ENCODE results near the gene NUDT13. TPM values are rescaled to one million over a fixed set of nuclear protein-coding genes. Genes with fewer than 3 reads are reported as not detected.

Gene NUDT13
- 1.9 TPM for polyA plus RNA-seq (2013, experiment 1 of 4)
- polyA plus RNA-seq (2013, experiment 2 of 4) = 1.9 TPM
- 1.2 TPM for polyA plus RNA-seq (2013, experiment 3 of 4)
- 1.4 TPM for polyA plus RNA-seq (2013, experiment 4 of 4)

GRCh38 chr10:73110345-73110849 is at the start of gene NUDT13:
TSS of gene NUDT13 (plus strand) at chr10:73110455. CDS start at chr10:73114366, 3,911 bp downstream.
- no peaks in the 10 kb centered on the region for H3K36me3 ChIP-seq (ENCODE audit: control insufficient read depth, insufficient read depth, low read length)
- H3K9me3 ChIP-seq (ENCODE audit: control insufficient read depth, low read length) = no peaks in the 10 kb centered on the region
- H3K27me3 ChIP-seq (ENCODE audit: control insufficient read depth, insufficient read depth, low read length, poor library complexity, severe bottlenecking) = no peaks in the 10 kb centered on the region
- no peaks in the 10 kb centered on the region for H3K4me1 ChIP-seq (ENCODE audit: control insufficient read depth, insufficient read depth, low read length)
- H3K4me3 ChIP-seq (ENCODE audit: insufficient read depth, low read depth, low read length) = peak within 1 kb of the TSS; percentile 30
- 32 to 36% methylated on average over 5 of the region's 5 CpGs for WGBS, 2 experiments
- no peak within 1 kb of the TSS for H3K27ac ChIP-seq (ENCODE audit: insufficient read depth, low read depth, low read length, poor library complexity, severe bottlenecking)

GRCh38 chr10:73060738-73061635 is 49.3 kb upstream of the NUDT13 start:
- Histone ChIP-seq H3K36me3 (ENCODE audit: control insufficient read depth, insufficient read depth, low read length) (peaks cover 6% of the 10 kb centered on the region), H3K4me1 (ENCODE audit: control insufficient read depth, insufficient read depth, low read length) (no peaks in the 10 kb centered on the region), H3K9me3 (ENCODE audit: control insufficient read depth, low read length) (no peaks in the 10 kb centered on the region), H3K27me3 (ENCODE audit: control insufficient read depth, insufficient read depth, low read length, poor library complexity, severe bottlenecking) (no peaks in the 10 kb centered on the region), H3K4me3 (ENCODE audit: insufficient read depth, low read depth, low read length) (no peak overlapping the region), H3K27ac (ENCODE audit: insufficient read depth, low read depth, low read length, poor library complexity, severe bottlenecking) (no peak overlapping the region)
- WGBS, 2 experiments = 47 to 49% methylated on average over 5 of the region's 5 CpGs

GRCh38 chr10:73061743-73062142 is 48.5 kb upstream of the NUDT13 start:
- no peaks in the 10 kb centered on the region for H3K9me3 ChIP-seq (ENCODE audit: control insufficient read depth, low read length)
- H3K27me3 ChIP-seq (ENCODE audit: control insufficient read depth, insufficient read depth, low read length, poor library complexity, severe bottlenecking) = no peaks in the 10 kb centered on the region
- no peaks in the 10 kb centered on the region for H3K4me1 ChIP-seq (ENCODE audit: control insufficient read depth, insufficient read depth, low read length)
- peaks cover 6% of the 10 kb centered on the region for H3K36me3 ChIP-seq (ENCODE audit: control insufficient read depth, insufficient read depth, low read length)
- H3K4me3 ChIP-seq (ENCODE audit: insufficient read depth, low read depth, low read length) = no peak overlapping the region
- no peak overlapping the region for H3K27ac ChIP-seq (ENCODE audit: insufficient read depth, low read depth, low read length, poor library complexity, severe bottlenecking)
- 82 to 95% methylated on average over 1 of the region's 1 CpG for WGBS, 2 experiments

GRCh38 chr10:73065441-73065840 is 44.8 kb upstream of the NUDT13 start:
- Histone ChIP-seq H3K27ac (ENCODE audit: insufficient read depth, low read depth, low read length, poor library complexity, severe bottlenecking) (no peak overlapping the region), H3K36me3 (ENCODE audit: control insufficient read depth, insufficient read depth, low read length) (peaks cover 6% of the 10 kb centered on the region), H3K4me3 (ENCODE audit: insufficient read depth, low read depth, low read length) (no peak overlapping the region), H3K9me3 (ENCODE audit: control insufficient read depth, low read length) (no peaks in the 10 kb centered on the region), H3K4me1 (ENCODE audit: control insufficient read depth, insufficient read depth, low read length) (no peaks in the 10 kb centered on the region), H3K27me3 (ENCODE audit: control insufficient read depth, insufficient read depth, low read length, poor library complexity, severe bottlenecking) (no peaks in the 10 kb centered on the region)
- WGBS, 2 experiments = 100% methylated on average over 1 of the region's 1 CpG

- Histone ChIP-seq H3K9me3 (ENCODE audit: control insufficient read depth, low read length) (no peaks in the 10 kb centered on the region), H3K27me3 (ENCODE audit: control insufficient read depth, insufficient read depth, low read length, poor library complexity, severe bottlenecking) (no peaks in the 10 kb centered on the region), H3K36me3 (ENCODE audit: control insufficient read depth, insufficient read depth, low read length) (no peaks in the 10 kb centered on the region), H3K27ac (ENCODE audit: insufficient read depth, low read depth, low read length, poor library complexity, severe bottlenecking) (no peak overlapping the region), H3K4me1 (ENCODE audit: control insufficient read depth, insufficient read depth, low read length) (no peaks in the 10 kb centered on the region), H3K4me3 (ENCODE audit: insufficient read depth, low read depth, low read length) (no peak overlapping the region)
These were observed 36.6 kb upstream of the NUDT13 start for GRCh38 chr10:73073627-73074026.

GRCh38 chr10:73075829-73076228 is 34.4 kb upstream of the NUDT13 start:
- Histone ChIP-seq H3K36me3 (ENCODE audit: control insufficient read depth, insufficient read depth, low read length) (no peaks in the 10 kb centered on the region), H3K27ac (ENCODE audit: insufficient read depth, low read depth, low read length, poor library complexity, severe bottlenecking) (no peak overlapping the region), H3K27me3 (ENCODE audit: control insufficient read depth, insufficient read depth, low read length, poor library complexity, severe bottlenecking) (no peaks in the 10 kb centered on the region), H3K9me3 (ENCODE audit: control insufficient read depth, low read length) (no peaks in the 10 kb centered on the region), H3K4me3 (ENCODE audit: insufficient read depth, low read depth, low read length) (no peak overlapping the region), H3K4me1 (ENCODE audit: control insufficient read depth, insufficient read depth, low read length) (no peaks in the 10 kb centered on the region)
- 100% methylated on average over 2 of the region's 3 CpGs; no CpG with 5 or more reads in 1 of the 2 experiments for WGBS, 2 experiments

GRCh38 chr10:73076360-73077183 is 33.7 kb upstream of the NUDT13 start:
- no peaks in the 10 kb centered on the region for H3K36me3 ChIP-seq (ENCODE audit: control insufficient read depth, insufficient read depth, low read length)
- no peaks in the 10 kb centered on the region for H3K27me3 ChIP-seq (ENCODE audit: control insufficient read depth, insufficient read depth, low read length, poor library complexity, severe bottlenecking)
- H3K4me1 ChIP-seq (ENCODE audit: control insufficient read depth, insufficient read depth, low read length) = no peaks in the 10 kb centered on the region
- H3K4me3 ChIP-seq (ENCODE audit: insufficient read depth, low read depth, low read length) = no peak overlapping the region
- H3K9me3 ChIP-seq (ENCODE audit: control insufficient read depth, low read length) = no peaks in the 10 kb centered on the region
- 85 to 90% methylated on average over 5 to 6 of the region's 6 CpGs for WGBS, 2 experiments
- no peak overlapping the region for H3K27ac ChIP-seq (ENCODE audit: insufficient read depth, low read depth, low read length, poor library complexity, severe bottlenecking)

GRCh38 chr10:73079779-73080541 is 30.3 kb upstream of the NUDT13 start:
- no peak overlapping the region for H3K27ac ChIP-seq (ENCODE audit: insufficient read depth, low read depth, low read length, poor library complexity, severe bottlenecking)
- no peaks in the 10 kb centered on the region for H3K9me3 ChIP-seq (ENCODE audit: control insufficient read depth, low read length)
- WGBS, 2 experiments = 90 to 96% methylated on average over 3 of the region's 3 CpGs
- H3K27me3 ChIP-seq (ENCODE audit: control insufficient read depth, insufficient read depth, low read length, poor library complexity, severe bottlenecking) = no peaks in the 10 kb centered on the region
- H3K36me3 ChIP-seq (ENCODE audit: control insufficient read depth, insufficient read depth, low read length) = no peaks in the 10 kb centered on the region
- no peak overlapping the region for H3K4me3 ChIP-seq (ENCODE audit: insufficient read depth, low read depth, low read length)
- H3K4me1 ChIP-seq (ENCODE audit: control insufficient read depth, insufficient read depth, low read length) = no peaks in the 10 kb centered on the region

GRCh38 chr10:73083221-73083620 is 27.0 kb upstream of the NUDT13 start:
- Histone ChIP-seq H3K9me3 (ENCODE audit: control insufficient read depth, low read length) (no peaks in the 10 kb centered on the region), H3K4me3 (ENCODE audit: insufficient read depth, low read depth, low read length) (no peak overlapping the region), H3K4me1 (ENCODE audit: control insufficient read depth, insufficient read depth, low read length) (no peaks in the 10 kb centered on the region), H3K27ac (ENCODE audit: insufficient read depth, low read depth, low read length, poor library complexity, severe bottlenecking) (no peak overlapping the region), H3K27me3 (ENCODE audit: control insufficient read depth, insufficient read depth, low read length, poor library complexity, severe bottlenecking) (no peaks in the 10 kb centered on the region), H3K36me3 (ENCODE audit: control insufficient read depth, insufficient read depth, low read length) (no peaks in the 10 kb centered on the region)
- 94 to 98% methylated on average over 2 of the region's 2 CpGs for WGBS, 2 experiments

All from ectodermal cell (in vitro differentiated cells).